ENCODE data around the gene PDE4D. TPM values are rescaled to one million over a fixed set of nuclear protein-coding genes. Genes with fewer than 3 reads are reported as not detected.

PDE4D gene
- total and polyA plus RNA-seq, 2 experiments from 2014 or later, result 21.9 to 54.2 TPM

- H3K27ac ChIP-seq, result no peak overlapping the region
- H3K4me3 ChIP-seq, result no peak overlapping the region
- no peaks in the 10 kb centered on the region for H3K4me1 ChIP-seq (ENCODE audit: low read depth)
- no peaks in the 10 kb centered on the region for H3K9me3 ChIP-seq (ENCODE audit: low read depth)
- DNase-seq (ENCODE audit: low read depth in 1 of 2, low spot score in 1 of 2), result no peak
- H3K27me3 ChIP-seq, result peaks cover 32% of the 10 kb centered on the region
- H3K36me3 ChIP-seq, result no peaks in the 10 kb centered on the region
- TF ChIP-seq, protein P1, sequence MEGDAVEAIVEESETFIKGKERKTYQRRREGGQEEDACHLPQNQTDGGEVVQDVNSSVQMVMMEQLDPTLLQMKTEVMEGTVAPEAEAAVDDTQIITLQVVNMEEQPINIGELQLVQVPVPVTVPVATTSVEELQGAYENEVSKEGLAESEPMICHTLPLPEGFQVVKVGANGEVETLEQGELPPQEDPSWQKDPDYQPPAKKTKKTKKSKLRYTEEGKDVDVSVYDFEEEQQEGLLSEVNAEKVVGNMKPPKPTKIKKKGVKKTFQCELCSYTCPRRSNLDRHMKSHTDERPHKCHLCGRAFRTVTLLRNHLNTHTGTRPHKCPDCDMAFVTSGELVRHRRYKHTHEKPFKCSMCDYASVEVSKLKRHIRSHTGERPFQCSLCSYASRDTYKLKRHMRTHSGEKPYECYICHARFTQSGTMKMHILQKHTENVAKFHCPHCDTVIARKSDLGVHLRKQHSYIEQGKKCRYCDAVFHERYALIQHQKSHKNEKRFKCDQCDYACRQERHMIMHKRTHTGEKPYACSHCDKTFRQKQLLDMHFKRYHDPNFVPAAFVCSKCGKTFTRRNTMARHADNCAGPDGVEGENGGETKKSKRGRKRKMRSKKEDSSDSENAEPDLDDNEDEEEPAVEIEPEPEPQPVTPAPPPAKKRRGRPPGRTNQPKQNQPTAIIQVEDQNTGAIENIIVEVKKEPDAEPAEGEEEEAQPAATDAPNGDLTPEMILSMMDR (IDR thresholded peaks at IDR 0.05; ENCODE audit: low read depth, low read length), result no peak
These were observed 123.7 kb downstream of the PDE4D start for GRCh38 chr5:59769832-59770231.

- Histone ChIP-seq H3K4me3 (peak overlapping the region; percentile 32), H3K27ac (no peak overlapping the region), H3K9me3 (ENCODE audit: low read depth) (no peaks in the 10 kb centered on the region), H3K27me3 (peaks cover 32% of the 10 kb centered on the region), H3K36me3 (no peaks in the 10 kb centered on the region), H3K4me1 (ENCODE audit: low read depth) (no peaks in the 10 kb centered on the region)
- TF ChIP-seq, protein P1 (IDR thresholded peaks at IDR 0.05; ENCODE audit: low read depth, low read length), result no peak
- peak in 1 of 2 donors; percentile 25 for DNase-seq (ENCODE audit: low read depth in 1 of 2, low spot score in 1 of 2)
These were observed 124.5 kb downstream of the PDE4D start for GRCh38 chr5:59769041-59769360.

GRCh38 chr5:59768152-59769040, 125.1 kb downstream of the PDE4D start:
- TF ChIP-seq, protein P1 (IDR thresholded peaks at IDR 0.05; ENCODE audit: low read depth, low read length), result no peak
- Histone ChIP-seq H3K9me3 (ENCODE audit: low read depth) (no peaks in the 10 kb centered on the region), H3K27me3 (peaks cover 32% of the 10 kb centered on the region), H3K36me3 (no peaks in the 10 kb centered on the region), H3K27ac (no peak overlapping the region), H3K4me1 (ENCODE audit: low read depth) (no peaks in the 10 kb centered on the region), H3K4me3 (peak overlapping the region; percentile 32)
- DNase-seq (ENCODE audit: low read depth in 1 of 2, low spot score in 1 of 2), result peak; percentile 77 to 87

GRCh38 chr5:59767681-59768151, 125.8 kb downstream of the PDE4D start:
- H3K27ac ChIP-seq, result no peak overlapping the region

GRCh38 chr5:59767211-59767605, 126.3 kb downstream of the PDE4D start:
- Histone ChIP-seq H3K4me3 (no peak overlapping the region), H3K4me1 (ENCODE audit: low read depth) (no peaks in the 10 kb centered on the region), H3K36me3 (no peaks in the 10 kb centered on the region), H3K9me3 (ENCODE audit: low read depth) (no peaks in the 10 kb centered on the region), H3K27me3 (peaks cover 32% of the 10 kb centered on the region), H3K27ac (no peak overlapping the region)
- DNase-seq (ENCODE audit: low read depth in 1 of 2, low spot score in 1 of 2), result no peak
- TF ChIP-seq, protein P1 (IDR thresholded peaks at IDR 0.05; ENCODE audit: low read depth, low read length), result no peak

More at GRCh38 chr5:59767681-59768151, 125.8 kb downstream of the PDE4D start:
- no peak overlapping the region for H3K4me3 ChIP-seq
- peaks cover 32% of the 10 kb centered on the region for H3K27me3 ChIP-seq
- TF ChIP-seq, protein P1 (IDR thresholded peaks at IDR 0.05; ENCODE audit: low read depth, low read length), result no peak
- no peaks in the 10 kb centered on the region for H3K36me3 ChIP-seq
- peak in 1 of 2 donors; percentile 44 for DNase-seq (ENCODE audit: low read depth in 1 of 2, low spot score in 1 of 2)
- no peaks in the 10 kb centered on the region for H3K9me3 ChIP-seq (ENCODE audit: low read depth)
- H3K4me1 ChIP-seq (ENCODE audit: low read depth), result no peaks in the 10 kb centered on the region

Measured in cardiac muscle cell (in vitro differentiated cells and primary cell).